Endodermal cell (in vitro differentiated cells): ENCODE data around the gene ZNF672. TPM values are rescaled to one million over a fixed set of nuclear protein-coding genes. Genes with fewer than 3 reads are reported as not detected.

Experiments
- DNase-seq: peaks from one replicate; pipeline ENCODE4 v3.0.0-alpha.2; 2017
- H3K27ac ChIP-seq: 2 replicates; pipeline ENCODE4 v1.5.1; 2013; ENCODE audit warnings: mild to moderate bottlenecking, low read depth, low read length, moderate library complexity
- H3K27me3 ChIP-seq: 2 replicates; pipeline ENCODE4 v1.6.1; 2013; ENCODE audit warnings: mild to moderate bottlenecking, low read length, moderate library complexity; ENCODE audit not compliant: insufficient read depth, control insufficient read depth, poor library complexity, severe bottlenecking
- H3K36me3 ChIP-seq: 2 replicates; pipeline ENCODE4 v1.7.0; 2013; ENCODE audit warnings: mild to moderate bottlenecking, low read length, moderate library complexity; ENCODE audit not compliant: control insufficient read depth, insufficient read depth
- H3K4me1 ChIP-seq: one replicate; pipeline ENCODE4 v1.7.0; 2013; ENCODE audit warnings: low read length; ENCODE audit not compliant: control insufficient read depth, insufficient read depth
- H3K4me3 ChIP-seq: 2 replicates; pipeline ENCODE4 v1.5.1; 2013; ENCODE audit warnings: mild to moderate bottlenecking, low read length, moderate library complexity
- H3K9ac ChIP-seq: 2 replicates; pipeline ENCODE4 v1.6.1; 2013; ENCODE audit warnings: mild to moderate bottlenecking, low read length, moderate library complexity; ENCODE audit not compliant: poor library complexity, severe bottlenecking; ENCODE audit errors: extremely low read depth
- H3K9me3 ChIP-seq: 2 replicates; pipeline ENCODE4 v1.6.1; 2013; ENCODE audit warnings: mild to moderate bottlenecking, low read length, moderate library complexity; ENCODE audit not compliant: control insufficient read depth
- H3K27ac Mint-ChIP-seq: 2 replicates; pipeline ENCODE4 v1.8.0; 2020; ENCODE audit warnings: mixed read lengths
- H3K27me3 Mint-ChIP-seq: 2 replicates; pipeline ENCODE4 v1.8.0; 2021; ENCODE audit warnings: mild to moderate bottlenecking, mixed read lengths; ENCODE audit not compliant: insufficient read depth
- H3K36me3 Mint-ChIP-seq: 2 replicates; pipeline ENCODE4 v1.8.0; 2020; ENCODE audit warnings: low read depth, mixed read lengths
- H3K4me1 Mint-ChIP-seq: 2 replicates; pipeline ENCODE4 v1.8.0; 2020; ENCODE audit warnings: mixed read lengths
- H3K4me3 Mint-ChIP-seq: 2 replicates; pipeline ENCODE4 v1.8.0; 2020; ENCODE audit warnings: mild to moderate bottlenecking, moderate library complexity, mixed read lengths
- H3K9me3 Mint-ChIP-seq: 2 replicates; pipeline ENCODE4 v1.8.0; 2020; ENCODE audit warnings: mild to moderate bottlenecking, mixed read lengths
- WGBS, 2 experiments: methylation state at CpG; one replicate each; pipeline versions ENCODE4 v1.1.5 to v1.1.7; 2013; ENCODE audit warnings: missing lambda C conversion rate in 2 of 2, mixed read lengths in 1 of 2; ENCODE audit not compliant: insufficient coverage in 1 of 2, insufficient read length in 1 of 2; 5-methylcytosine and 5-hydroxymethylcytosine counted together
- total RNA-seq, 2 donors: library from RNA; stranded (reverse); fragmentation: NEBNext Ultra II Directional in 1 of 2; extraction: Animal tissue kit (Norgen Biotek cat#: 25700) in 1 of 2; gene quantifications; 2 replicates in 1 of 2; 3 replicates in 1 of 2; pipeline ENCODE4 v1.2.1, GENCODE V29; 2021
- TF ChIP-seq, protein P1 (sequence below): fragments of 200-600 bp; sonication (generic); conservative IDR thresholded peaks from 2 replicates; pipeline ENCODE4 v1.5.0; 2021; ENCODE audit warnings: antibody characterized with exemption, mild to moderate bottlenecking

Gene ZNF672
- total RNA-seq, 2 donors from 2014 or later, result 33.6 to 40.5 TPM

DNA sequence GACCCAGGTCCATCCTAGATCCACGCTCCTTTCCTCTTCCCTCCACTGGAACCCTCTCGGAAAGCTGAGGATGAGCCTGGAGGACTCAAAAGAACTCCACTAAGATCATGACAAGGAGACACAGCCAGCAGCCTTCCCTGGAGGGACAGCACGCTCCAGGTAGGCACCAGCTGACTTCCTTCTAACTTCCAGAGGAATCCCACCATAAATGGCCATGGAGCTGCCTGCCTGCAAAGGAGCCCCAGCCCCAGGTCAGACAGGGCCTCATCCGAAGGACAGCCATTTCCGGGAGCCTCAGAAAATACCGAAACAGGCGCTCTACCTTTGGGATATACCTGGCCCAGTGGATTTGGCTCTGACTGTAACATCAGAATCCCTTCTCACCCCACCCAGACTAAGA, 16.4 kb upstream of the ZNF672 start:
- H3K4me1 Mint-ChIP-seq, result peaks cover 18% of the 10 kb centered on the region
- Histone ChIP-seq H3K27me3 (no peaks in the 10 kb centered on the region), H3K9ac (no peak overlapping the region), H3K4me3 (no peak overlapping the region), H3K36me3 (peaks cover 48% of the 10 kb centered on the region), H3K9me3 (no peaks in the 10 kb centered on the region), H3K27ac (no peak overlapping the region), H3K4me1 (peaks cover 3% of the 10 kb centered on the region)
- no peaks in the 10 kb centered on the region for H3K27me3 Mint-ChIP-seq
- TF ChIP-seq, protein P1, sequence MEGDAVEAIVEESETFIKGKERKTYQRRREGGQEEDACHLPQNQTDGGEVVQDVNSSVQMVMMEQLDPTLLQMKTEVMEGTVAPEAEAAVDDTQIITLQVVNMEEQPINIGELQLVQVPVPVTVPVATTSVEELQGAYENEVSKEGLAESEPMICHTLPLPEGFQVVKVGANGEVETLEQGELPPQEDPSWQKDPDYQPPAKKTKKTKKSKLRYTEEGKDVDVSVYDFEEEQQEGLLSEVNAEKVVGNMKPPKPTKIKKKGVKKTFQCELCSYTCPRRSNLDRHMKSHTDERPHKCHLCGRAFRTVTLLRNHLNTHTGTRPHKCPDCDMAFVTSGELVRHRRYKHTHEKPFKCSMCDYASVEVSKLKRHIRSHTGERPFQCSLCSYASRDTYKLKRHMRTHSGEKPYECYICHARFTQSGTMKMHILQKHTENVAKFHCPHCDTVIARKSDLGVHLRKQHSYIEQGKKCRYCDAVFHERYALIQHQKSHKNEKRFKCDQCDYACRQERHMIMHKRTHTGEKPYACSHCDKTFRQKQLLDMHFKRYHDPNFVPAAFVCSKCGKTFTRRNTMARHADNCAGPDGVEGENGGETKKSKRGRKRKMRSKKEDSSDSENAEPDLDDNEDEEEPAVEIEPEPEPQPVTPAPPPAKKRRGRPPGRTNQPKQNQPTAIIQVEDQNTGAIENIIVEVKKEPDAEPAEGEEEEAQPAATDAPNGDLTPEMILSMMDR, result no peak
- WGBS, 2 experiments, result 92 to 96% methylated on average over 5 to 7 of the region's 7 CpGs
- no peak overlapping the region for H3K4me3 Mint-ChIP-seq
- peaks cover 40% of the 10 kb centered on the region for H3K36me3 Mint-ChIP-seq
- DNase-seq, result no peak
- H3K9me3 Mint-ChIP-seq, result no peaks in the 10 kb centered on the region
- H3K27ac Mint-ChIP-seq, result peak overlapping the region; percentile 48

DNA sequence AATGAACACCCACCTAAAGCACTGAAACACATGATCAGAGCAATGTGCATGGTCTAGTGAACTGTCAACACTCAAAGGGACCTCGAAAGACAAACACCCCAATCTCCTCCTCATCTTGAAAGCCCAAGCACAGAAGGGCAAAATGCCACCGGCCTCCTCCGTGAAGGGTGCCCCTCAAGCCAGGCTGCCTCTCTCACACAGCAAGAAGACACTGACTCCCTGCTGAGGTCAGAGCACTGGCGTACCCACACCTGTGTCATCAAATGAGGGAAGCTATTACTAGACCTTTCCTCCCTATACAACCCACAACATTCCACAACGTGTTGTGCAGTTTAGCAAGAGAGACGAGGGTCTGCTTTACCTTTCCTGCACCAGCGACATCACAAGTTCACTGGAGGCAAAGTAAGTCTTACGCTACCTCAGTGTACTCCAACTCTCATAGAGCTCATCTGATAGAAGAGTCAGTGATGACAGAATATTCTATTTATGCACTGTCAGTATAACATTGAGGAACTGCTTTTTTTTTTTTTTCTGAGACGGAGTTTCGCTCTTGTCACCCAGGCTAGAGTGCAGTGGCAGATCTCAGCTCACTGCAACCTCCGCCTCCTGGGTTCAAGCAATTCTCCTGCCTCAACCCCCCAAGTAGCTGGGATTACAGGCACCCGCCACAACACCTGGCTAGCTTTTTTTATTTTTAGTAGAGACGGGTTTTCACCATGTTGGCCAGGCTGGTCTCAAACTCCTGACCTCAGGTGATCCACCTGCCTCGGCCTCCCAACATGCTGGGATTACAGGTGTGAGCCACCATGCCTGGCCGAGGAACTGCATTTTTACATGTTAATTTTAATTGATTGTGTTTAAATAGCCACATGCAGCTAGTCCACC, 15.6 kb upstream of the ZNF672 start:
- no peak overlapping the region for H3K4me3 Mint-ChIP-seq
- Histone ChIP-seq H3K36me3 (peaks cover 43% of the 10 kb centered on the region), H3K9ac (no peak overlapping the region), H3K9me3 (no peaks in the 10 kb centered on the region), H3K27me3 (no peaks in the 10 kb centered on the region), H3K27ac (no peak overlapping the region), H3K4me1 (peaks cover 5% of the 10 kb centered on the region), H3K4me3 (no peak overlapping the region)
- H3K27me3 Mint-ChIP-seq, result no peaks in the 10 kb centered on the region
- TF ChIP-seq, protein P1, result no peak
- 92 to 94% methylated on average over 9 to 15 of the region's 15 CpGs for WGBS, 2 experiments
- DNase-seq, result no peak
- H3K9me3 Mint-ChIP-seq, result no peaks in the 10 kb centered on the region
- peaks cover 21% of the 10 kb centered on the region for H3K4me1 Mint-ChIP-seq
- peak overlapping the region; percentile 48 for H3K27ac Mint-ChIP-seq
- peaks cover 35% of the 10 kb centered on the region for H3K36me3 Mint-ChIP-seq

DNA sequence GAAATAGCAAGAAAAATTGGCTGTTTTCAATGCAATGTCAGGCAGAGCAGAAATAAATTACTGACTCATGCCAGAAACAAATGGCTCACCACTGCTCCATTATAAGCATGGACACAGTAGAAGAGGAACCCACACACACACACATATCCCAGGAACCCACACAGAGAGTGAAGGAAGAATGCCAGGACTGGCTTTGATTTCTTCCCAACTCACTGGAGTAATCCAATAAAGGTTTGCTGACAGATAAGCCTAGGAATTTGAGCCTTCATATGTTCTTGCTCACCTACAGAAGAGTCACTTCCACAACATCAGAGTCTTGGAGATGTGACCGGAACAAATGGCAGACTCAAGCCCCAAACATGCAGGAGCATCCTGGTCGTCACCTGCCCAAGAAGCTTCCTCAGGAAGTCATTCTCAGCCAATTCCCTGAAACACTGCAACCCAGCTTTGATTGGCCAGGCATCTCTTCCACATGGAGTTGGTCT, 14.5 kb upstream of the ZNF672 start:
- DNase-seq, result no peak
- Mint-ChIP-seq H3K27me3 (no peaks in the 10 kb centered on the region), H3K4me1 (peaks cover 21% of the 10 kb centered on the region), H3K9me3 (no peaks in the 10 kb centered on the region), H3K4me3 (peak overlapping the region; percentile 95), H3K27ac (no peak overlapping the region), H3K36me3 (peaks cover 30% of the 10 kb centered on the region)
- TF ChIP-seq, protein P1, result no peak
- Histone ChIP-seq H3K4me3 (peak overlapping the region; percentile 11), H3K4me1 (peaks cover 5% of the 10 kb centered on the region), H3K27me3 (no peaks in the 10 kb centered on the region), H3K27ac (no peak overlapping the region), H3K36me3 (peaks cover 43% of the 10 kb centered on the region), H3K9ac (no peak overlapping the region), H3K9me3 (no peaks in the 10 kb centered on the region)
- 83 to 91% methylated on average over 1 to 2 of the region's 2 CpGs for WGBS, 2 experiments
